Neutrophil (primary cell): ENCODE measurements around the gene CD6.

Experiments used
- H3K27ac ChIP-seq: fragments of 200-600 bp; sonication (generic); 2 replicates; pipeline ENCODE4 v1.5.1; 2016; ENCODE audit warnings: mild to moderate bottlenecking, moderate library complexity
- H3K27me3 ChIP-seq: fragments of 200-600 bp; sonication (generic); 2 replicates; pipeline ENCODE4 v1.6.0; 2016; ENCODE audit warnings: mild to moderate bottlenecking
- H3K36me3 ChIP-seq: fragments of 200-600 bp; sonication (generic); 2 replicates; pipeline ENCODE4 v1.5.1; 2017
- H3K4me1 ChIP-seq, 2 experiments: fragments of 200-600 bp in 1 of 2; sonication (generic) in 1 of 2; 1 replicate in 1 of 2; 2 replicates in 1 of 2; pipeline versions ENCODE4 v1.5.1 to v1.6.1; 2013 to 2016; ENCODE audit warnings: low read depth in 1 of 2, low read length in 1 of 2, mild to moderate bottlenecking in 1 of 2, moderate library complexity in 1 of 2; ENCODE audit not compliant: control insufficient read depth in 1 of 2, insufficient read depth in 1 of 2
- H3K4me3 ChIP-seq, 2 experiments: fragments of 200-600 bp in 1 of 2; sonication (generic) in 1 of 2; 1 replicate in 1 of 2; 2 replicates in 1 of 2; pipeline ENCODE4 v1.5.1; 2013 to 2016; ENCODE audit warnings: low read depth in 1 of 2, low read length in 1 of 2, mild to moderate bottlenecking in 1 of 2, moderate library complexity in 1 of 2
- H3K9me3 ChIP-seq: fragments of 200-600 bp; sonication (generic); 2 replicates; pipeline ENCODE4 v1.5.1; 2016
- CTCF ChIP-seq: fragments of 200-600 bp; sonication (generic); IDR thresholded peaks from 2 replicates; pipeline ENCODE4 v1.5.1; 2016; ENCODE audit warnings: antibody characterized with exemption

CD6 gene

DNA sequence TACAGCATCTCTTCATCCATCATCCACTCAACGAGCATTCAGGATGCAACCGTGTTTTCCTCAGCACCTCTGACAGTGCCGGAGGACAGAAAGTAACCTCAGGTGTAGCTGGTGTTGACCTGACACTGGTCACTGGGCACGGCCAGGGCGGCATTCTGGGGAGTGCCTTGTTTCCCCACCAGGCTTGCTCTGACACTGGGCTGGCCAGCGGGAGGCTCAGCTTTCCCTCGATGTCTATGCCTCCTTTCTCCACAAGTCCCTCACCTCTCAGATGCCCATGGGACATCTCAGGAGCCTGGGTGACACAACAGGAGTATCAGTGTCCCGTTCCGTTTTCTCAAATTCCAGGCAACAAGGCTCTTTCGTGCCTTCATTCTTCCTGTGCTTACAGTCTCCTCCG, 28.9 kb downstream of the CD6 start:
- H3K4me3 ChIP-seq, result no peak overlapping the region
- H3K27ac ChIP-seq, result no peak overlapping the region
- no peaks in the 10 kb centered on the region for H3K36me3 ChIP-seq
- H3K9me3 ChIP-seq, result no peaks in the 10 kb centered on the region
- H3K4me1 ChIP-seq, result no peaks in the 10 kb centered on the region
- TF ChIP-seq CTCF, result no peak
- H3K27me3 ChIP-seq, result peaks cover 47% of the 10 kb centered on the region

- H3K27ac ChIP-seq, result no peak overlapping the region
- no peak for TF ChIP-seq CTCF
- no peak overlapping the region for H3K4me3 ChIP-seq
- peaks cover 52% of the 10 kb centered on the region for H3K27me3 ChIP-seq
- no peaks in the 10 kb centered on the region for H3K36me3 ChIP-seq
- no peaks in the 10 kb centered on the region for H3K4me1 ChIP-seq
- H3K9me3 ChIP-seq, result no peaks in the 10 kb centered on the region
Observed at GRCh38 chr11:61001931-61002330, 30.5 kb downstream of the CD6 start.

DNA sequence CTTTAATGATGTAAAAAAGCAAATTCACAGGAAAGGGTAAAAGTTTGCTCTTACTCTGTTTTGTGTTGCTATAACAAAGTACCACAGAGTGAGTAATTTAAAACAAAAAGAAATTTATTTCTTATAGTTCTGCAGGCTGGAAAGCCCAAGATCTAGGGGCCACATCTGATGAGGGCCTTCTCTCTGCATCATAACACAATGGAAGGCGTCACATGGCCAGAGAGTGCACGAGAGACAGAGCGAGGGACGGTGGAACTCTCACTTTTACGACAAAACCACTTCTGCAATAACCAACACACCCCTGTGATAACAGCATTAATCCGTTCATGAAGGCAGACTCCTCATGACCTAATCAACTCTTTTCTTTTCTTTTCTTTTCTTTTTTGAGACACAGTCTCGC, 31.1 kb downstream of the CD6 start:
- Histone ChIP-seq H3K9me3 (no peaks in the 10 kb centered on the region), H3K4me1 (no peaks in the 10 kb centered on the region), H3K36me3 (no peaks in the 10 kb centered on the region), H3K27ac (no peak overlapping the region), H3K27me3 (peaks cover 58% of the 10 kb centered on the region), H3K4me3 (no peak overlapping the region)
- TF ChIP-seq CTCF, result no peak

DNA sequence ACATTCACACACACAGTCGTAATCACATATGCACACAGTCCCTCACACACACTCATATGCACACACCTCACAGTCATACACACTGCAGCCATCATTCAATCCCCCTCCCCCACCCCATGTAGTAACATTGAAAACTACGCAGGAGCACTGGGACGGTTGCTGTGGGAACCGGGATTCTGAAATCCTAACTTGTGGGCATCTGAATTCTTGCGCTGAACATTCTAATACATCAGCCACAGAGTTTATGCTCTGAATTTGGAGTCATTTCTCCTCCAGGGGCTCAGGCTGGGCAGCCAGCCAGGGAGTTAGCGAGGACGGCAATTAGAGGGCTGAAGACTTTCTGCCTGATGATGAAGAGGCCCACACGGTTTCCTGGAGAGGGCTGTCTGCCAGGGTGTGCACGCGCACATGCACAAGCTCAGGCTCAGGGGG, 32.7 kb downstream of the CD6 start:
- no peak overlapping the region for H3K27ac ChIP-seq
- no peaks in the 10 kb centered on the region for H3K4me1 ChIP-seq
- H3K4me3 ChIP-seq, result no peak overlapping the region
- TF ChIP-seq CTCF, result no peak
- H3K9me3 ChIP-seq, result no peaks in the 10 kb centered on the region
- H3K36me3 ChIP-seq, result no peaks in the 10 kb centered on the region
- H3K27me3 ChIP-seq, result peaks cover 71% of the 10 kb centered on the region

- H3K4me3 ChIP-seq, result no peak overlapping the region
- no peaks in the 10 kb centered on the region for H3K9me3 ChIP-seq
- no peaks in the 10 kb centered on the region for H3K4me1 ChIP-seq
- H3K27me3 ChIP-seq, result peaks cover 71% of the 10 kb centered on the region
- H3K27ac ChIP-seq, result no peak overlapping the region
- no peaks in the 10 kb centered on the region for H3K36me3 ChIP-seq
- TF ChIP-seq CTCF, result no peak
Observed at GRCh38 chr11:61004761-61005181, 33.3 kb downstream of the CD6 start.

DNA sequence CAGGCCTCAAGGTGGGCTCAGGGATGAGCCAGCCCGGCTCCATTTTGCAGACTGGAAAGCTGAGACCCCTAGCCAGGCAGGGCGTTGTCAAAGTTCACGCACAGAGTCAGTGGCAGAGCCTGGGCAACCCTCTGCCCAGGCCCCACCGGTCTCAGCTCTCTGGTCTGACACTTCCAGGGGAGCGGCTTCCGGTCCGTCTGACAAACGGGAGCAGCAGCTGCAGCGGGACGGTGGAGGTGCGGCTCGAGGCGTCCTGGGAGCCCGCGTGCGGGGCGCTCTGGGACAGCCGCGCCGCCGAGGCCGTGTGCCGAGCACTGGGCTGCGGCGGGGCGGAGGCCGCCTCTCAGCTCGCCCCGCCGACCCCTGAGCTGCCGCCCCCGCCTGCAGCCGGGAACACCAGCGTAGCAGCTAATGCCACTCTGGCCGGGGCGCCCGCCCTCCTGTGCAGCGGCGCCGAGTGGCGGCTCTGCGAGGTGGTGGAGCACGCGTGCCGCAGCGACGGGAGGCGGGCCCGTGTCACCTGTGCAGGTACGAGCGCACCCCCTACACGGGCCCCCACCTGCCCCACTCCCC, 36.0 kb downstream of the CD6 start:
- peaks cover 92% of the 10 kb centered on the region for H3K27me3 ChIP-seq
- H3K4me3 ChIP-seq, result no peak overlapping the region
- H3K36me3 ChIP-seq, result no peaks in the 10 kb centered on the region
- H3K4me1 ChIP-seq, result no peaks in the 10 kb centered on the region
- TF ChIP-seq CTCF, result no peak
- H3K9me3 ChIP-seq, result no peaks in the 10 kb centered on the region
- H3K27ac ChIP-seq, result no peak overlapping the region
